Lower lobe of right lung (tissue), 2 donors: ENCODE measurements around the gene F8A1. TPM values are rescaled to one million over a fixed set of nuclear protein-coding genes. Genes with fewer than 3 reads are reported as not detected.
"Not testable (repeated sequence)": the region's sequence is repeated elsewhere in the genome, so short reads cannot be mapped to it uniquely, and the experiment has no call there.

Source experiments
- ATAC-seq, 2 donors: fragments of 200-7000 bp; cut with Tn5 transposase; one replicate each; pipeline ENCODE4 v1.9.1; 2020 to 2022; ENCODE audit warnings: mild to moderate bottlenecking in 2 of 2, moderate library complexity in 2 of 2
- DNase-seq: peaks from one replicate; pipeline ENCODE4 v3.0.0-alpha.2; 2020
- H3K27ac ChIP-seq: fragments of 200-600 bp; one replicate; pipeline ENCODE4 v1.8.0; 2022
- H3K27me3 ChIP-seq: fragments of 200-600 bp; one replicate; pipeline ENCODE4 v1.8.0; 2022; ENCODE audit warnings: low read depth
- H3K36me3 ChIP-seq: fragments of 200-600 bp; one replicate; pipeline ENCODE4 v1.8.0; 2022; ENCODE audit warnings: mild to moderate bottlenecking
- H3K4me1 ChIP-seq: fragments of 200-600 bp; one replicate; pipeline ENCODE4 v1.8.0; 2022
- H3K4me3 ChIP-seq: fragments of 200-600 bp; one replicate; pipeline ENCODE4 v1.8.0; 2022; ENCODE audit warnings: mild to moderate bottlenecking
- H3K9me3 ChIP-seq: fragments of 200-600 bp; one replicate; pipeline ENCODE4 v1.8.0; 2022
- intact Hi-C: fragments of 100-400 bp; cut with DNase I; formaldehyde crosslinking; loops from one replicate; pipeline ENCODE4 v1.11.0; 2022
- microRNA-seq: library from miRNA; unstranded; fragments of <30 nt; microRNA quantifications from one replicate; pipeline ENCODE4 v1.2.0, GENCODE V29; 2020; ENCODE audit warnings: borderline number of aligned reads
- total RNA-seq: library from RNA; stranded (reverse); fragmentation: NEBNext Ultra II Directional; extraction: Animal tissue kit (Norgen Biotek cat#: 25700); gene quantifications from one replicate; pipeline ENCODE4 v1.2.1, GENCODE V29; 2021
- TF ChIP-seq, protein P1 (sequence below): fragments of 200-600 bp; IDR thresholded peaks from one replicate; pipeline ENCODE4 v1.8.0; 2022; ENCODE audit warnings: antibody characterized with exemption, mild to moderate bottlenecking
- donor health status: DM: no; HTN: yes; CAD: no; lungs with severe emphysema.

F8A1 gene
- total RNA-seq, 1 donor from 2014 or later = 39.6 TPM

DNA sequence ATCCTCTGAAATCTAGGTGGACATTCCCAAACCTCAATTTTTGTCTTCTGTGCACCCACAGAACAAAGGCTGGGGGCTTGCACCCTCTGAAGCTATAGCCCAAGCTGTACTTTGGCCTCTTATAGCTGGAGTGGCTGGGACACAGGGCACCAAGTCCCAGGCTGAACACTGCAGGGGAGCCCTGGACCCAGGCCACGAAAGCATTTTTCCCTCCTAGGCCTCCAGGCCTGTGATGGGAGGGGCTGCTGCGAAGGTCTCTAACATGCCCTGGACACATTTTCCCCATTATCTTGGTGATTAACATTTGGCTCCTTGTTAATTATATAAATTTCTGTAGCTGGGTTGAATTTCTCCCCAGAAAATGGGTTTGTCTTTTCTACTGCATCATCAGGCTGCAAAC lies 27.9 kb downstream of the F8A1 start:
- Histone ChIP-seq H3K4me1 (no peaks in the 10 kb centered on the region), H3K9me3 (no peaks in the 10 kb centered on the region), H3K4me3 (no peak overlapping the region), H3K36me3 (no peaks in the 10 kb centered on the region), H3K27me3 (no peaks in the 10 kb centered on the region), H3K27ac (no peak overlapping the region)
- TF ChIP-seq, protein P1, sequence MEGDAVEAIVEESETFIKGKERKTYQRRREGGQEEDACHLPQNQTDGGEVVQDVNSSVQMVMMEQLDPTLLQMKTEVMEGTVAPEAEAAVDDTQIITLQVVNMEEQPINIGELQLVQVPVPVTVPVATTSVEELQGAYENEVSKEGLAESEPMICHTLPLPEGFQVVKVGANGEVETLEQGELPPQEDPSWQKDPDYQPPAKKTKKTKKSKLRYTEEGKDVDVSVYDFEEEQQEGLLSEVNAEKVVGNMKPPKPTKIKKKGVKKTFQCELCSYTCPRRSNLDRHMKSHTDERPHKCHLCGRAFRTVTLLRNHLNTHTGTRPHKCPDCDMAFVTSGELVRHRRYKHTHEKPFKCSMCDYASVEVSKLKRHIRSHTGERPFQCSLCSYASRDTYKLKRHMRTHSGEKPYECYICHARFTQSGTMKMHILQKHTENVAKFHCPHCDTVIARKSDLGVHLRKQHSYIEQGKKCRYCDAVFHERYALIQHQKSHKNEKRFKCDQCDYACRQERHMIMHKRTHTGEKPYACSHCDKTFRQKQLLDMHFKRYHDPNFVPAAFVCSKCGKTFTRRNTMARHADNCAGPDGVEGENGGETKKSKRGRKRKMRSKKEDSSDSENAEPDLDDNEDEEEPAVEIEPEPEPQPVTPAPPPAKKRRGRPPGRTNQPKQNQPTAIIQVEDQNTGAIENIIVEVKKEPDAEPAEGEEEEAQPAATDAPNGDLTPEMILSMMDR = no peak
- DNase-seq (no peak), ATAC-seq (no peak)
- intact Hi-C loops = no loop called here

DNA sequence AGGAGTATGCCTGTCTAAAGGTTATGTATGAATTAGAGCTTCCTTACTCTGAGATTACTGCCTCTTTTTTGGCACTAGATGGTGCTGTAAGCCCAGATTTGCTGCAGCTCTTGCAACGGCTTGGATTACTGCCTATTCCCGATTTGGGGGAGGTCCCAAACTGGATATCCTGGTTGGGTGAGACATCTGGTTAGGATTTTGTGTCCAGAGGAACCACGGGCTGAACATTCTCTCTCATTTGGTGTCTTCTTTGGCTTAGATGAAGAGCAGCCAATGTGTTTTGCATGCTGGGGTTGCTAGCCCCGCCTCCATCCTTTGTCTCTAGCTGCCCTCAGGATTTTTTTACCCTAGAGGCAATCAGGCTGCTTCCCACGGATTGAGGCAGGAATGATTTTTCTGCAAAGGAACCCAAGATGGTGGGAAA lies 31.9 kb downstream of the F8A1 start:
- TF ChIP-seq, protein P1 = peak; percentile 48
- DNase-seq = no peak
- peak; percentile 43 to 78 for ATAC-seq
- no peaks in the 10 kb centered on the region for H3K4me1 ChIP-seq
- H3K9me3 ChIP-seq = no peaks in the 10 kb centered on the region
- intact Hi-C loops = no loop called here
- H3K27me3 ChIP-seq = no peaks in the 10 kb centered on the region
- no peaks in the 10 kb centered on the region for H3K36me3 ChIP-seq
- no peak overlapping the region for H3K4me3 ChIP-seq
- H3K27ac ChIP-seq = no peak overlapping the region

DNA sequence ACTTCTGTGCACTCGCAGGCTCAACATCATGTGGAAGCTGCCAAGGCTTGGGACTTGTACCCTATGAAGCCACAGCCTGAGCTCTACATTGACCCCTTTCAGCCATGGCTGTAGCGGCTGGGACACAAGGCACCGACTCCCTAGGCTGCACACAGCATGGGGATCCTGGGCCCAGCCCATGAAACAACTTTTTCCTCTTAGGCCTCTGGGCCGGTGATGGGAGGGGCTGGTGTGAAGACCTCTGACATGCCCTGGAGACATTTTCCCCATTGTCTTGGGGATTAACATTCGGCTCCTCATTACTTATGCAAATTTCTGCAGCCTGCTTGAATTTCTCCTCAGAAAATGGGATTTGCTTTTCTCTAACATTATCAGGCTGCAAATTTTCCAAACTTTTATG lies 38.6 kb downstream of the F8A1 start:
- intact Hi-C loops, H3K27ac ChIP-seq, H3K27me3 ChIP-seq, H3K9me3 ChIP-seq, H3K4me1 ChIP-seq, H3K36me3 ChIP-seq, H3K4me3 ChIP-seq, ATAC-seq, DNase-seq: not testable (repeated sequence)

Small RNA genes within 50 kb of the gene (microRNA-seq; reads per million reads assigned to microRNA genes)
- not detected for gene MIR1184-1

Other genes with a start within 250 kb of the F8A1 start
- gene CTAG2, start 232.8 kb upstream of the F8A1 start, total RNA-seq = not detected
- gene GAB3, start 135.3 kb upstream of the F8A1 start, total RNA-seq = 17.4 TPM
- gene DKC1, start 123.5 kb upstream of the F8A1 start, total RNA-seq = 26.1 TPM
- gene MPP1, start 80.9 kb upstream of the F8A1 start, total RNA-seq = 57.0 TPM
- gene SMIM9, start 51.7 kb upstream of the F8A1 start, total RNA-seq = not detected
- gene F8, start 136.4 kb downstream of the F8A1 start, total RNA-seq = 37.5 TPM
- gene FUNDC2, start 140.5 kb downstream of the F8A1 start, total RNA-seq = 79.7 TPM
- 6.9 TPM for gene CMC4, start 184.8 kb downstream of the F8A1 start, total RNA-seq
- 13.2 TPM for gene MTCP1, start 184.8 kb downstream of the F8A1 start, total RNA-seq
- 17.3 TPM for gene BRCC3, start 185.2 kb downstream of the F8A1 start, total RNA-seq